IMR-90 (cell line): ENCODE measurements around the gene PLXDC2. TPM values are rescaled to one million over a fixed set of nuclear protein-coding genes. Genes with fewer than 3 reads are reported as not detected.

Source experiments
- ATAC-seq: fragments of 200-7000 bp; cut with Tn5 transposase; 2 replicates; pipeline ENCODE4 v1.9.1; 2020; ENCODE audit warnings: low read depth, mild to moderate bottlenecking, moderate library complexity
- BruUV-seq: library from RNA; stranded (reverse); fragments of 400-500 nt; replicated peaks from 2 replicates; lab custom pipeline; 2021; lab: Mats Ljungman, UMichigan
- CTCF ChIA-PET: fragments of 300-600 bp; formaldehyde crosslinking; extraction: SDS; loops from one replicate; lab custom pipeline; 2021; ENCODE audit warnings: antibody characterized with exemption; lab: Yijun Ruan, JAX
- POLR2A ChIA-PET: fragments of 300-600 bp; sonication (Branson Sonifier 250); formaldehyde crosslinking; loops from one replicate; lab custom pipeline; 2022; ENCODE audit warnings: antibody characterized with exemption; ENCODE audit not compliant: unreplicated experiment; lab: Charles Lee
- DNase-seq: peaks from one replicate; pipeline ENCODE4 v3.0.0; 2013
- H2AFZ ChIP-seq: replicated peaks from 2 replicates; pipeline ENCODE3; 2013; ENCODE audit warnings: low read length, mild to moderate bottlenecking; ENCODE audit not compliant: poor library complexity
- H2AK5ac ChIP-seq: 2 replicates; pipeline ENCODE4 v1.6.1; 2013; ENCODE audit warnings: low read depth, low read length, inconsistent platforms
- H2AK9ac ChIP-seq: replicated peaks from 2 replicates; pipeline ENCODE3; 2013; ENCODE audit warnings: mild to moderate bottlenecking, low read depth, low read length, moderate library complexity; ENCODE audit not compliant: poor library complexity
- H2BK120ac ChIP-seq: 2 replicates; pipeline ENCODE4 v1.6.1; 2013; ENCODE audit warnings: low read depth, low read length, inconsistent platforms
- H2BK15ac ChIP-seq: 3 replicates; pipeline ENCODE4 v1.6.1; 2013; ENCODE audit warnings: low read depth, low read length, inconsistent platforms
- H2BK20ac ChIP-seq: 2 replicates; pipeline ENCODE4 v1.6.1; 2013; ENCODE audit warnings: low read depth, mild to moderate bottlenecking, inconsistent platforms, low read length, moderate library complexity
- H2BK5ac ChIP-seq: 2 replicates; pipeline ENCODE4 v1.6.1; 2013; ENCODE audit warnings: mild to moderate bottlenecking, low read depth, low read length, inconsistent platforms; ENCODE audit not compliant: poor library complexity, severe bottlenecking
- H3K14ac ChIP-seq: replicated peaks from 2 replicates; pipeline ENCODE4 v1.6.1; 2013; ENCODE audit warnings: low read depth, low read length, inconsistent platforms
- H3K18ac ChIP-seq: 2 replicates; pipeline ENCODE4 v1.6.1; 2013; ENCODE audit warnings: low read depth, low read length, control low read depth
- H3K23ac ChIP-seq: 2 replicates; pipeline ENCODE4 v1.6.1; 2013; ENCODE audit warnings: low read depth, low read length, inconsistent platforms
- H3K27ac ChIP-seq: 2 replicates; pipeline ENCODE4 v1.5.1; 2013; ENCODE audit warnings: mild to moderate bottlenecking, control low read depth, low read length; ENCODE audit not compliant: insufficient read depth
- H3K27me3 ChIP-seq: 2 replicates; pipeline ENCODE4 v1.6.1; 2013; ENCODE audit warnings: low read length; ENCODE audit not compliant: control insufficient read depth, insufficient read depth
- H3K36me3 ChIP-seq: 2 replicates; pipeline ENCODE4 v1.6.1; 2013; ENCODE audit warnings: low read length, mixed read lengths; ENCODE audit not compliant: control insufficient read depth, insufficient read depth
- H3K4ac ChIP-seq: 2 replicates; pipeline ENCODE4 v1.6.1; 2013; ENCODE audit warnings: low read depth, low read length, inconsistent platforms
- H3K4me1 ChIP-seq: 2 replicates; pipeline ENCODE4 v1.6.1; 2013; ENCODE audit warnings: low read length, mixed read lengths; ENCODE audit not compliant: control insufficient read depth, insufficient read depth
- H3K4me2 ChIP-seq: 2 replicates; pipeline ENCODE4 v1.6.1; 2013; ENCODE audit warnings: low read depth, mild to moderate bottlenecking, control low read depth, low read length, moderate library complexity
- H3K4me3 ChIP-seq: 2 replicates; pipeline ENCODE4 v1.5.1; 2013; ENCODE audit warnings: low read depth, mild to moderate bottlenecking, control low read depth, low read length, moderate library complexity; ENCODE audit not compliant: insufficient read depth
- H3K56ac ChIP-seq: 2 replicates; pipeline ENCODE4 v1.6.1; 2013; ENCODE audit warnings: low read length, inconsistent platforms; ENCODE audit not compliant: insufficient read depth; ENCODE audit errors: extremely low read depth
- H3K79me1 ChIP-seq, 2 experiments: 2 replicates each; pipeline ENCODE4 v1.6.1; 2013; ENCODE audit warnings: low read length in 2 of 2, inconsistent platforms in 1 of 2, low read depth in 1 of 2
- H3K9ac ChIP-seq: 2 replicates; pipeline ENCODE4 v1.6.1; 2013; ENCODE audit warnings: low read depth, low read length, control low read depth
- H3K9me1 ChIP-seq: 2 replicates; pipeline ENCODE4 v1.6.1; 2013; ENCODE audit warnings: low read length, inconsistent platforms; ENCODE audit not compliant: insufficient read depth
- H3K9me3 ChIP-seq: 2 replicates; pipeline ENCODE4 v1.6.1; 2013; ENCODE audit warnings: low read length; ENCODE audit not compliant: control insufficient read depth, insufficient read depth
- H4K20me1 ChIP-seq: 2 replicates; pipeline ENCODE4 v1.6.1; 2013; ENCODE audit warnings: low read length, inconsistent platforms; ENCODE audit not compliant: insufficient read depth
- H4K5ac ChIP-seq: 2 replicates; pipeline ENCODE4 v1.6.1; 2013; ENCODE audit warnings: mild to moderate bottlenecking, low read depth, low read length, control low read depth
- H4K8ac ChIP-seq, 2 experiments: 2 replicates each; pipeline ENCODE4 v1.6.1; 2013; ENCODE audit warnings: low read depth in 2 of 2, low read length in 2 of 2, control low read depth in 1 of 2, inconsistent platforms in 1 of 2
- H4K91ac ChIP-seq: 2 replicates; pipeline ENCODE4 v1.6.1; 2013; ENCODE audit warnings: low read depth, low read length, inconsistent platforms; ENCODE audit not compliant: insufficient read depth
- CEBPB ChIP-seq: IDR thresholded peaks from 2 replicates; pipeline ENCODE4 v1.6.1; 2012; ENCODE audit warnings: low read depth, low read length, improper control_type of control experiment
- MAFK ChIP-seq: IDR thresholded peaks from 2 replicates; pipeline ENCODE4 v1.6.1; 2012; ENCODE audit warnings: low read depth, low read length, improper control_type of control experiment
- USF2 ChIP-seq: fragments of 150-350 bp; IDR thresholded peaks from 2 replicates; pipeline ENCODE4 v1.6.1; 2017; ENCODE audit warnings: mild to moderate bottlenecking, antibody characterized with exemption, low read length, low read depth
- dilution Hi-C: fragments of 300-500 bp; cut with HindIII; formaldehyde crosslinking; loops from one replicate; pipeline ENCODE4 v1.14.3; 2018; ENCODE audit warnings: low sequenced_read_pairs; ENCODE audit not compliant: unreplicated experiment
- in situ Hi-C: fragments of 300-500 bp; cut with MboI; formaldehyde crosslinking; loops from 3 replicates; pipeline ENCODE4 v1.14.3; 2019; ENCODE audit warnings: low sequenced_read_pairs, inconsistent platforms, mixed read lengths
- intact Hi-C: fragments of 100-400 bp; cut with micrococcal nuclease; formaldehyde crosslinking; loops from 2 replicates; pipeline ENCODE4 v1.10.0; 2022
- polyA plus RNA-seq, 3 experiments: library from polyadenylated mRNA; depleted of rRNA; stranded (reverse); fragments of >200 nt; gene quantifications; 2 replicates each; pipeline ENCODE4 v1.2.3, GENCODE V29; 2012; ENCODE audit warnings: low replicate concordance in 1 of 3
- total RNA-seq: library from RNA; depleted of rRNA; stranded (reverse); fragments of >200 nt; gene quantifications from 2 replicates; pipeline ENCODE4 v1.2.3, GENCODE V29; 2012

The PLXDC2 gene
- total and polyA plus RNA-seq, 2 of the 4 experiments (the other 2 are of a cell fraction): 3.2 to 6.1 TPM

- Histone ChIP-seq H3K18ac (no peak overlapping the region), H2BK5ac (no peak overlapping the region), H3K4me1 (peaks cover 4% of the 10 kb centered on the region), H2AK5ac (no peak overlapping the region), H3K79me1 (no peaks in the 10 kb centered on the region), H3K4me3 (no peak overlapping the region), H2AFZ (no peak overlapping the region), H3K14ac (no peak overlapping the region), H3K9me3 (no peaks in the 10 kb centered on the region), H4K20me1 (no peaks in the 10 kb centered on the region), H2AK9ac (no peak overlapping the region), H2BK120ac (no peak overlapping the region), H3K4ac (no peak overlapping the region), H3K23ac (no peak overlapping the region), H3K4me2 (no peak overlapping the region), H4K5ac (no peak overlapping the region), H3K56ac (no peak overlapping the region), H2BK20ac (no peak overlapping the region), H3K27ac (no peak overlapping the region), H3K9ac (no peak overlapping the region), H3K9me1 (peaks cover 4% of the 10 kb centered on the region; the same call in 1 of the 2 replicates), H4K91ac (no peak overlapping the region), H3K27me3 (no peaks in the 10 kb centered on the region), H4K8ac (no peak overlapping the region), H2BK15ac (no peak overlapping the region), H3K36me3 (no peaks in the 10 kb centered on the region)
- ChIA-PET CTCF (no interaction called here), POLR2A (no interaction called here)
- dilution Hi-C loops (no loop called here), in situ Hi-C loops (no loop called here), intact Hi-C loops (no loop called here)
- DNase-seq: no peak
- TF ChIP-seq USF2 (no peak), MAFK (no peak), CEBPB (peak; percentile 68)
- ATAC-seq: no peak
- no TSS peak for BruUV-seq
Observed at GRCh38 chr10:19915125-19915524, 98.9 kb downstream of the PLXDC2 start.
